GM19025 (cell line): ENCODE data around the gene B3GAT3.
"Not testable (repeated sequence)": the region's sequence is repeated elsewhere in the genome, so short reads cannot be mapped to it uniquely, and the experiment has no call there.

ENCODE experiments used
- ATAC-seq: cut with Tn5 transposase; IDR thresholded peaks from one replicate; pipeline ENCODE4 v1.9.1; 2021; ENCODE audit warnings: mild to moderate bottlenecking, low read depth, moderate library complexity; ENCODE audit not compliant: unreplicated experiment

B3GAT3 gene

GRCh38 chr11:62621567-62622470 lies at the start of gene B3GAT3:
TSS of gene B3GAT3 (minus strand) at chr11:62621986. CDS start at chr11:62621947, 39 bp downstream.
- ATAC-seq = peak; percentile 96

- ATAC-seq = no peak
Observed at GRCh38 chr11:62671236-62671607, 49.4 kb upstream of the B3GAT3 start.

- ATAC-seq = no peak
Observed at GRCh38 chr11:62669420-62670161, 47.8 kb upstream of the B3GAT3 start.

GRCh38 chr11:62667460-62667859 lies 45.7 kb upstream of the B3GAT3 start:
- no peak for ATAC-seq

GRCh38 chr11:62666259-62666926 lies 44.6 kb upstream of the B3GAT3 start:
- no peak for ATAC-seq

- no peak for ATAC-seq
Observed at GRCh38 chr11:62665599-62666258, 43.9 kb upstream of the B3GAT3 start.

GRCh38 chr11:62665075-62665598 lies 43.4 kb upstream of the B3GAT3 start, which contains the start of the genes C11orf98 and CSKMT:
TSS of gene C11orf98 (minus strand) at chr11:62665210. CDS start at chr11:62665169, 41 bp downstream.
TSS of gene CSKMT (plus strand) at chr11:62665312. CDS start at chr11:62665880, 568 bp downstream.
- peak; percentile 87 for ATAC-seq

GRCh38 chr11:62664405-62665074 lies 42.8 kb upstream of the B3GAT3 start:
- peak; percentile 12 for ATAC-seq

- ATAC-seq = no peak
Observed at GRCh38 chr11:62656796-62657429, 35.1 kb upstream of the B3GAT3 start.

GRCh38 chr11:62654297-62654696 lies 32.5 kb upstream of the B3GAT3 start:
- ATAC-seq = no peak

GRCh38 chr11:62652161-62653006 lies 30.6 kb upstream of the B3GAT3 start:
- ATAC-seq = no peak

GRCh38 chr11:62650283-62650682 lies 28.5 kb upstream of the B3GAT3 start:
- not testable (repeated sequence) for ATAC-seq

- no peak for ATAC-seq
Observed at GRCh38 chr11:62649486-62649885, 27.7 kb upstream of the B3GAT3 start.

- no peak for ATAC-seq
Observed at GRCh38 chr11:62648967-62649364, 27.2 kb upstream of the B3GAT3 start.

GRCh38 chr11:62648185-62648966 lies 26.6 kb upstream of the B3GAT3 start:
- ATAC-seq = no peak

GRCh38 chr11:62647609-62648005 lies 25.8 kb upstream of the B3GAT3 start:
- ATAC-seq = no peak

GRCh38 chr11:62646825-62647608 lies 25.2 kb upstream of the B3GAT3 start:
- ATAC-seq = no peak
